Ovary (tissue), 3 donors: ENCODE results near the gene NUCB1.

Experiments
- CTCF ChIP-seq, 3 donors: fragments of 450-650 bp in 2 of 3; fragments of 200-600 bp in 1 of 3; IDR thresholded peaks; one replicate each; pipeline versions ENCODE4 v1.5.1 to v1.8.0; 2016 to 2022; ENCODE audit warnings: antibody characterized with exemption in 3 of 3, mild to moderate bottlenecking in 1 of 3
- POLR2A ChIP-seq: fragments of 450-650 bp; IDR thresholded peaks from one replicate; pipeline ENCODE4 v1.6.1; 2017; ENCODE audit warnings: antibody characterized with exemption, mild to moderate bottlenecking, moderate library complexity
- donor health status: DM: no; HTN: no; CAD: no.

- TF ChIP-seq POLR2A: no peak
- no peak for TF ChIP-seq CTCF (IDR thresholded peaks at IDR 0.05)
Observed at GRCh38 chr19:48926909-48927308, 26.8 kb downstream of the NUCB1 start.
